ENCODE data around the gene CLIP4. TPM values are rescaled to one million over a fixed set of nuclear protein-coding genes. Genes with fewer than 3 reads are reported as not detected.
A peak's percentile ranks its signal among the peaks of the same experiment; 100 is the strongest.

The CLIP4 gene
- polyA plus RNA-seq, 1 of the 3 experiments (the other 2 are of a cell fraction): 12.7 TPM

GRCh38 chr2:29186817-29187216 lies 71.6 kb downstream of the CLIP4 start:
- ChIA-PET CTCF (interaction anchor here (1.1 to 2.0 kb wide), 6 partner anchors 11 to 228 kb away, joined by 3 to 6 read pairs (median 4); no protein-coding TSS in a partner anchor), POLR2A (no interaction called here)
- Histone ChIP-seq H3K9me2 (no peaks in the 10 kb centered on the region), H3F3A (replicated peaks; ENCODE audit: insufficient read depth) (no peaks in the 10 kb centered on the region), H3K27ac (ENCODE audit: low read depth in 2 of 2, low read length in 1 of 2) (no peak overlapping the region), H3K9me3 (no peaks in the 10 kb centered on the region), H3K27me3 (ENCODE audit: insufficient read depth) (no peaks in the 10 kb centered on the region), H3K4me2 (no peak overlapping the region), H3K4me1 (ENCODE audit: control insufficient read depth in 1 of 2, insufficient read depth in 2 of 2, low read depth in 1 of 2, low read length in 1 of 2) (no peaks in the 10 kb centered on the region; a peak in 2 of 4 replicates), H3K9ac (no peak overlapping the region), H3K4me3 (ENCODE audit: low read depth in 2 of 2, low read length in 1 of 2) (no peak overlapping the region), H3K79me2 (ENCODE audit: insufficient read depth) (no peaks in the 10 kb centered on the region), H3K36me3 (replicated peaks in 1 of 2; ENCODE audit: control insufficient read depth in 1 of 2, insufficient read depth in 2 of 2, low read length in 1 of 2) (peaks cover 10 to 52% of the 10 kb centered on the region in 2 experiments), H4K20me1 (ENCODE audit: insufficient read depth) (no peaks in the 10 kb centered on the region), H2AFZ (ENCODE audit: low read depth) (no peak overlapping the region)
- WGBS (ENCODE audit: low lambda C conversion rate): 98% methylated on average over 1 of the region's 1 CpG
- no peak for DNase-seq
- no peak for TF ChIP-seq EZH2phosphoT487 (IDR thresholded peaks at IDR 0.05; ENCODE audit: borderline replicate concordance, low read depth)
- no peak for TF ChIP-seq NRF1 (IDR thresholded peaks at IDR 0.05; ENCODE audit: low read depth, low read length)
- no peak for TF ChIP-seq MXI1 (IDR thresholded peaks at IDR 0.05; ENCODE audit: low read depth, low read length)
- TF ChIP-seq, protein P1, sequence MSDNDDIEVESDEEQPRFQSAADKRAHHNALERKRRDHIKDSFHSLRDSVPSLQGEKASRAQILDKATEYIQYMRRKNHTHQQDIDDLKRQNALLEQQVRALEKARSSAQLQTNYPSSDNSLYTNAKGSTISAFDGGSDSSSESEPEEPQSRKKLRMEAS (IDR thresholded peaks at IDR 0.05; ENCODE audit: low read depth): no peak
- TF ChIP-seq CTCF (IDR thresholded peaks at IDR 0.05): no peak
- TF ChIP-seq RAD21 (IDR thresholded peaks at IDR 0.05; ENCODE audit: low read length): no peak
- TF ChIP-seq CHD2 (IDR thresholded peaks at IDR 0.05; ENCODE audit: low read length, partially characterized antibody): no peak
- no peak for TF ChIP-seq POLR2AphosphoS5 (IDR thresholded peaks at IDR 0.05; ENCODE audit: low read depth, low read length)
- no peak for TF ChIP-seq FOXM1 (IDR thresholded peaks at IDR 0.05; ENCODE audit: low read depth)
- TF ChIP-seq USF2 (IDR thresholded peaks at IDR 0.05; ENCODE audit: borderline replicate concordance, low read depth, low read length): no peak
- TF ChIP-seq, protein P2, sequence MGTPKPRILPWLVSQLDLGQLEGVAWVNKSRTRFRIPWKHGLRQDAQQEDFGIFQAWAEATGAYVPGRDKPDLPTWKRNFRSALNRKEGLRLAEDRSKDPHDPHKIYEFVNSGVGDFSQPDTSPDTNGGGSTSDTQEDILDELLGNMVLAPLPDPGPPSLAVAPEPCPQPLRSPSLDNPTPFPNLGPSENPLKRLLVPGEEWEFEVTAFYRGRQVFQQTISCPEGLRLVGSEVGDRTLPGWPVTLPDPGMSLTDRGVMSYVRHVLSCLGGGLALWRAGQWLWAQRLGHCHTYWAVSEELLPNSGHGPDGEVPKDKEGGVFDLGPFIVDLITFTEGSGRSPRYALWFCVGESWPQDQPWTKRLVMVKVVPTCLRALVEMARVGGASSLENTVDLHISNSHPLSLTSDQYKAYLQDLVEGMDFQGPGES (IDR thresholded peaks at IDR 0.05; ENCODE audit: low read depth, low read length): no peak

DNA sequence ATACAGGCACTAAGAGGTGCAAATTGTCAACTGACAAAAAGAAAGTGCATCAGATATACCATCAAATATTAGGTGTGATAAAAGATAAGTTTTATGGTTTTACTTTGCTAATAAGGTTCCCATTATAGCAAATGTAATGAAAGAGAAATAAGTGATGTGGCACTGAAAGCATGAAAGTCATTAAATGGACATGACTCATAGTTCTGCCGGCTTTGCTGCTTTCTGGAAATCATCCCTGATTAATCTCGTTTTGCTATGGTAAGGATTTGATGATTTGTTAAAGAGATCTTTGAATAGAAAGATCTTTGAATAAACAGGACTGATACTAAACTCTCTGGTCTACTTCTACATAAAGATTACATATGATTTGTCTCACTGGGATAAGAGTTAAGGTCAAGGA lies 72.7 kb downstream of the CLIP4 start:
- H3K9ac ChIP-seq: no peak overlapping the region
- WGBS (ENCODE audit: low lambda C conversion rate): 33% methylated on average over 2 of the region's 2 CpGs
- H2AFZ ChIP-seq (ENCODE audit: low read depth): no peak overlapping the region
- no peak overlapping the region for H3K4me2 ChIP-seq
- H3K36me3 ChIP-seq (replicated peaks in 1 of 2; ENCODE audit: control insufficient read depth in 1 of 2, insufficient read depth in 2 of 2, low read length in 1 of 2): peaks cover 3 to 50% of the 10 kb centered on the region in 2 experiments
- no peaks in the 10 kb centered on the region for H3K9me3 ChIP-seq
- no peaks in the 10 kb centered on the region for H4K20me1 ChIP-seq (ENCODE audit: insufficient read depth)
- H3K4me3 ChIP-seq (ENCODE audit: low read depth in 2 of 2, low read length in 1 of 2): no peak overlapping the region
- POLR2A ChIA-PET: no interaction called here
- TF ChIP-seq NRF1 (IDR thresholded peaks at IDR 0.05; ENCODE audit: low read depth, low read length) (no peak), FOXJ3 (CRISPR knock-in tag; IDR thresholded peaks at IDR 0.05) (no peak), MEF2A (IDR thresholded peaks at IDR 0.05; ENCODE audit: borderline replicate concordance, low read depth) (no peak), JUND (IDR thresholded peaks at IDR 0.05) (peak; percentile 11; the same call in 1 of the 2 replicates), SMC3 (IDR thresholded peaks at IDR 0.05; ENCODE audit: low read depth, low read length) (no peak), RAD21 (IDR thresholded peaks at IDR 0.05; ENCODE audit: low read length) (no peak), FOSL2 (IDR thresholded peaks at IDR 0.05; ENCODE audit: borderline replicate concordance, low read depth) (no peak; the same call in 1 of the 2 replicates), GATA2 (CRISPR knock-in tag; IDR thresholded peaks at IDR 0.05) (no peak)
- peaks cover 0 to 2% of the 10 kb centered on the region in 2 experiments; a peak in 2 of 4 replicates for H3K4me1 ChIP-seq (ENCODE audit: control insufficient read depth in 1 of 2, insufficient read depth in 2 of 2, low read depth in 1 of 2, low read length in 1 of 2)
- no peaks in the 10 kb centered on the region for H3K27me3 ChIP-seq (ENCODE audit: insufficient read depth)
- H3K27ac ChIP-seq (ENCODE audit: low read depth in 2 of 2, low read length in 1 of 2): no peak overlapping the region
- no peaks in the 10 kb centered on the region for H3F3A ChIP-seq (replicated peaks; ENCODE audit: insufficient read depth)
- CTCF ChIA-PET: interaction anchor here (2.0 kb wide), 1 partner anchor 229 kb away, joined by 6 read pairs; no protein-coding TSS in a partner anchor
- no peaks in the 10 kb centered on the region for H3K79me2 ChIP-seq (ENCODE audit: insufficient read depth)
- DNase-seq: no peak
- no peaks in the 10 kb centered on the region for H3K9me2 ChIP-seq

Measured in SK-N-SH (cell line).